Measurements from ENCODE around the gene C10orf67.

DNA sequence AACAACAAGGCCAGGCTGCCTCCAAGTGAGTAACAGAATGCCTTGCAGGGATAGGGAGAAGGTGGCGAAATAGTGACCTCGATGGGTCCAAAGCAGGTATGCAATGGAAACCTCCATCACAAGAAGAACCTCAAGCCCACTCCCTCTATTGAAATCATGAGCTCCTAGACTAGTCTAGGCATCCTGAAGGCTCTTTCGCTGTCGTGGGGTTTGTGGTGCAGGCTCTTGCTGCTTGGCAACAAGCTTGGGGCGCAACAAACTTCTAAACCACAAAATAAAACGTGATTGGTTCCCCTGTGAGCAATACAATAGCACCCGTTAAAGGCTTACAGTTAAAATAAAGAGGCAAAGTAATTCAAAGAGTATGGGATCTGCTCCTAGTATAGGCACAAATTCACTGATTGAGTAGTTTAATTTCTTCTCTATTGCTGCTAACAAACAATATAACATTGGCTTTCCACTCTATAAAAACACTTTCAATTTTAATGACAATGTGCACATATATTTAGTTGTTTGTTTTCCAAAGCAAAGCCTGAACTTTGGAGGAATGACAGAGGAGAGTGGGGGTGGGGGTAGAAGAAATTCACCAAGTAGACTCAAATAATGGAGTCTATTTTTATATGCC is 64.1 kb downstream of the C10orf67 start:
- TF ChIP-seq, protein P1, sequence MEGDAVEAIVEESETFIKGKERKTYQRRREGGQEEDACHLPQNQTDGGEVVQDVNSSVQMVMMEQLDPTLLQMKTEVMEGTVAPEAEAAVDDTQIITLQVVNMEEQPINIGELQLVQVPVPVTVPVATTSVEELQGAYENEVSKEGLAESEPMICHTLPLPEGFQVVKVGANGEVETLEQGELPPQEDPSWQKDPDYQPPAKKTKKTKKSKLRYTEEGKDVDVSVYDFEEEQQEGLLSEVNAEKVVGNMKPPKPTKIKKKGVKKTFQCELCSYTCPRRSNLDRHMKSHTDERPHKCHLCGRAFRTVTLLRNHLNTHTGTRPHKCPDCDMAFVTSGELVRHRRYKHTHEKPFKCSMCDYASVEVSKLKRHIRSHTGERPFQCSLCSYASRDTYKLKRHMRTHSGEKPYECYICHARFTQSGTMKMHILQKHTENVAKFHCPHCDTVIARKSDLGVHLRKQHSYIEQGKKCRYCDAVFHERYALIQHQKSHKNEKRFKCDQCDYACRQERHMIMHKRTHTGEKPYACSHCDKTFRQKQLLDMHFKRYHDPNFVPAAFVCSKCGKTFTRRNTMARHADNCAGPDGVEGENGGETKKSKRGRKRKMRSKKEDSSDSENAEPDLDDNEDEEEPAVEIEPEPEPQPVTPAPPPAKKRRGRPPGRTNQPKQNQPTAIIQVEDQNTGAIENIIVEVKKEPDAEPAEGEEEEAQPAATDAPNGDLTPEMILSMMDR (IDR thresholded peaks at IDR 0.05), result no peak
- TF ChIP-seq EZH2 (IDR thresholded peaks at IDR 0.05; ENCODE audit: borderline replicate concordance, insufficient read depth, low read depth, low read length, poor library complexity, severe bottlenecking), result no peak
